Measurements from ENCODE around the gene HS6ST3. TPM values are rescaled to one million over a fixed set of nuclear protein-coding genes. Genes with fewer than 3 reads are reported as not detected.

HS6ST3 gene
- total and polyA plus RNA-seq, 2 of the 13 experiments (the other 11 are each of a cell fraction or from before 2014, with no cell fraction given): not detected

DNA sequence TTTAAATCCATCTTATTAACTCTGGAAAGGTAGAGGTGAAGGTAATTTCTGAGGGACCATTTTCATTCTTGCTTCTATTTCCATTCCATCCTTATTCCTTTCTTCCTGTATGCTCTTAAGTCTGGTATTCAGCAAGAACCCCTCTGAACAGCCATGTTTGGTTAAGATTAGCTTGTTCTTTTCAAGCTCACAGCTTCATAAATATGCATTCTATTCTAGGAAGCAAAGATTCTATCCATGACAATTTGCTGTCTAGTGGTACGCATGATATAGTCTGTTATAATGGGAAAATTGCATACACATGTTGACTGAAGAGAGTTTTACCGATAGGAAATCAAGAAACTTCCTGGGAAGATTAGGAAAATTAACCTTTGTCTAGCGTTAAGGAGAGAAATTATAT, 218.7 kb downstream of the HS6ST3 start:
- ATAC-seq (no peak), DNase-seq (ENCODE audit: low spot score) (no peak), FAIRE-seq (no peak)
- Histone ChIP-seq H3K27me3 (ENCODE audit: control insufficient read depth in 1 of 2, insufficient read depth in 2 of 2, low read length in 2 of 2) (no peaks in the 10 kb centered on the region; a peak in 1 of 5 replicates), H2AFZ (ENCODE audit: low read length) (no peak overlapping the region), H4K20me1 (ENCODE audit: insufficient read depth, low read length) (no peaks in the 10 kb centered on the region), H3K79me2 (ENCODE audit: insufficient read depth, low read length) (no peaks in the 10 kb centered on the region), H3K9ac (ENCODE audit: insufficient read depth, low read depth, low read length) (no peak overlapping the region), H3K9me3 (ENCODE audit: low read length) (no peaks in the 10 kb centered on the region), H3K36me3 (replicated peaks in 1 of 2; ENCODE audit: control insufficient read depth in 1 of 2, insufficient read depth in 2 of 2, low read length in 2 of 2) (no peaks in the 10 kb centered on the region), H3K4me3 (replicated peaks in 1 of 3; ENCODE audit: insufficient read depth in 1 of 3, low read depth in 2 of 3, low read length in 3 of 3) (no peak overlapping the region), H3K4me1 (ENCODE audit: insufficient read depth, low read length) (no peaks in the 10 kb centered on the region), H3K27ac (ENCODE audit: extremely low read length, insufficient read depth, low read length) (no peak overlapping the region), H3K4me2 (ENCODE audit: low read depth, low read length) (no peak overlapping the region)
- BruUV-seq (replicated peaks): no TSS peak
- CTCF ChIA-PET (ENCODE audit: low intra/inter-chr PET ratio, low total read pairs): no interaction called here
- WGBS (ENCODE audit: low lambda C conversion rate): under 1% methylated on average over 3 of the region's 3 CpGs
- POLR2A ChIA-PET: no interaction called here
- intact Hi-C loops (cut with micrococcal nuclease; ENCODE audit: unreplicated experiment): no loop called here
- in situ Hi-C loops (cut with HindIII; ENCODE audit: extremely low pct_ligation_motif_present, low pct_unique_long_range_greater_than_20kb): no loop called here
- TF ChIP-seq MED8 (CRISPR knock-in tag; IDR thresholded peaks at IDR 0.05; ENCODE audit: insufficient replicate concordance): no peak
- TF ChIP-seq, protein P1, sequence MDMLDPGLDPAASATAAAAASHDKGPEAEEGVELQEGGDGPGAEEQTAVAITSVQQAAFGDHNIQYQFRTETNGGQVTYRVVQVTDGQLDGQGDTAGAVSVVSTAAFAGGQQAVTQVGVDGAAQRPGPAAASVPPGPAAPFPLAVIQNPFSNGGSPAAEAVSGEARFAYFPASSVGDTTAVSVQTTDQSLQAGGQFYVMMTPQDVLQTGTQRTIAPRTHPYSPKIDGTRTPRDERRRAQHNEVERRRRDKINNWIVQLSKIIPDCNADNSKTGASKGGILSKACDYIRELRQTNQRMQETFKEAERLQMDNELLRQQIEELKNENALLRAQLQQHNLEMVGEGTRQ (IDR thresholded peaks at IDR 0.05; ENCODE audit: low read depth, low read length): no peak
- TF ChIP-seq, protein P1 (CRISPR knock-in tag; IDR thresholded peaks at IDR 0.05; ENCODE audit: borderline replicate concordance): no peak
- no peak for TF ChIP-seq EHMT2 (IDR thresholded peaks at IDR 0.05; ENCODE audit: borderline replicate concordance, low read depth, low read length)
- no peak for TF ChIP-seq ZNF607 (CRISPR knock-in tag; IDR thresholded peaks at IDR 0.05; ENCODE audit: borderline replicate concordance)
- TF ChIP-seq ZNF230 (CRISPR knock-in tag; IDR thresholded peaks at IDR 0.05): no peak
- no peak for TF ChIP-seq SMAD1 (CRISPR knock-in tag; IDR thresholded peaks at IDR 0.05; ENCODE audit: borderline replicate concordance, low read depth)
- TF ChIP-seq UBTF (CRISPR knock-in tag; IDR thresholded peaks at IDR 0.05): no peak
- TF ChIP-seq MYNN (CRISPR knock-in tag; IDR thresholded peaks at IDR 0.05; ENCODE audit: low read depth): no peak
- no peak for TF ChIP-seq NR2F2 (IDR thresholded peaks at IDR 0.05; ENCODE audit: borderline replicate concordance, low read depth)
- TF ChIP-seq, protein P2, sequence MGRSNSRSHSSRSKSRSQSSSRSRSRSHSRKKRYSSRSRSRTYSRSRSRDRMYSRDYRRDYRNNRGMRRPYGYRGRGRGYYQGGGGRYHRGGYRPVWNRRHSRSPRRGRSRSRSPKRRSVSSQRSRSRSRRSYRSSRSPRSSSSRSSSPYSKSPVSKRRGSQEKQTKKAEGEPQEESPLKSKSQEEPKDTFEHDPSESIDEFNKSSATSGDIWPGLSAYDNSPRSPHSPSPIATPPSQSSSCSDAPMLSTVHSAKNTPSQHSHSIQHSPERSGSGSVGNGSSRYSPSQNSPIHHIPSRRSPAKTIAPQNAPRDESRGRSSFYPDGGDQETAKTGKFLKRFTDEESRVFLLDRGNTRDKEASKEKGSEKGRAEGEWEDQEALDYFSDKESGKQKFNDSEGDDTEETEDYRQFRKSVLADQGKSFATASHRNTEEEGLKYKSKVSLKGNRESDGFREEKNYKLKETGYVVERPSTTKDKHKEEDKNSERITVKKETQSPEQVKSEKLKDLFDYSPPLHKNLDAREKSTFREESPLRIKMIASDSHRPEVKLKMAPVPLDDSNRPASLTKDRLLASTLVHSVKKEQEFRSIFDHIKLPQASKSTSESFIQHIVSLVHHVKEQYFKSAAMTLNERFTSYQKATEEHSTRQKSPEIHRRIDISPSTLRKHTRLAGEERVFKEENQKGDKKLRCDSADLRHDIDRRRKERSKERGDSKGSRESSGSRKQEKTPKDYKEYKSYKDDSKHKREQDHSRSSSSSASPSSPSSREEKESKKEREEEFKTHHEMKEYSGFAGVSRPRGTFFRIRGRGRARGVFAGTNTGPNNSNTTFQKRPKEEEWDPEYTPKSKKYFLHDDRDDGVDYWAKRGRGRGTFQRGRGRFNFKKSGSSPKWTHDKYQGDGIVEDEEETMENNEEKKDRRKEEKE (IDR thresholded peaks at IDR 0.05): no peak
- TF ChIP-seq ZNF577 (CRISPR knock-in tag; IDR thresholded peaks at IDR 0.05; ENCODE audit: borderline replicate concordance, low read depth): no peak
- no peak for TF ChIP-seq ZNF337 (CRISPR knock-in tag; IDR thresholded peaks at IDR 0.05; ENCODE audit: borderline replicate concordance, low read depth)
- TF ChIP-seq CEBPG (CRISPR knock-in tag; IDR thresholded peaks at IDR 0.05): no peak
- no peak for TF ChIP-seq KDM5A (IDR thresholded peaks at IDR 0.05; ENCODE audit: borderline replicate concordance, low read length)
- TF ChIP-seq ZFP90 (CRISPR knock-in tag; IDR thresholded peaks at IDR 0.05; ENCODE audit: borderline replicate concordance): no peak
- no peak for TF ChIP-seq ZBTB34 (CRISPR knock-in tag; IDR thresholded peaks at IDR 0.05)
